GM19099 (cell line): Measurements from ENCODE around the gene HSH2D.

Experiments
- POLR2A ChIP-seq: IDR thresholded peaks from 3 replicates; pipeline ENCODE4 v1.6.1; 2011; ENCODE audit warnings: low read depth; ENCODE audit not compliant: insufficient read length; ENCODE audit errors: extremely low read depth

Gene HSH2D

DNA sequence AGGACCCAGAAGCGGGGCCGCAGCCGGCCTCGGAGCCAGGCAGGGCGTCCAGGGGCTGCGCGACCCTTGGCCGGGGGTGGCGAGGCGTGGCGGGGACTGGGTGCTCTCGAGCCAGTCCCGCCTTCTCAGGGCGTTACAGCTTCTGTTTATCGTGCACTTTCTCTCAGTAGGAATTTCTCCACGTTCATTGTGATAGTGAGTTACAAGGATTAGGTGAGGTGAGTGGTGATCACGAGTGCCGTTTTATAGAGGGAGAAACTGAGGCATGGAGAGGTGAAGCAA lies 54.8 kb downstream of the HSH2D start:
- no peak for TF ChIP-seq POLR2A

GRCh38 chr19:16199275-16199932 lies 55.9 kb downstream of the HSH2D start:
- no peak for TF ChIP-seq POLR2A

DNA sequence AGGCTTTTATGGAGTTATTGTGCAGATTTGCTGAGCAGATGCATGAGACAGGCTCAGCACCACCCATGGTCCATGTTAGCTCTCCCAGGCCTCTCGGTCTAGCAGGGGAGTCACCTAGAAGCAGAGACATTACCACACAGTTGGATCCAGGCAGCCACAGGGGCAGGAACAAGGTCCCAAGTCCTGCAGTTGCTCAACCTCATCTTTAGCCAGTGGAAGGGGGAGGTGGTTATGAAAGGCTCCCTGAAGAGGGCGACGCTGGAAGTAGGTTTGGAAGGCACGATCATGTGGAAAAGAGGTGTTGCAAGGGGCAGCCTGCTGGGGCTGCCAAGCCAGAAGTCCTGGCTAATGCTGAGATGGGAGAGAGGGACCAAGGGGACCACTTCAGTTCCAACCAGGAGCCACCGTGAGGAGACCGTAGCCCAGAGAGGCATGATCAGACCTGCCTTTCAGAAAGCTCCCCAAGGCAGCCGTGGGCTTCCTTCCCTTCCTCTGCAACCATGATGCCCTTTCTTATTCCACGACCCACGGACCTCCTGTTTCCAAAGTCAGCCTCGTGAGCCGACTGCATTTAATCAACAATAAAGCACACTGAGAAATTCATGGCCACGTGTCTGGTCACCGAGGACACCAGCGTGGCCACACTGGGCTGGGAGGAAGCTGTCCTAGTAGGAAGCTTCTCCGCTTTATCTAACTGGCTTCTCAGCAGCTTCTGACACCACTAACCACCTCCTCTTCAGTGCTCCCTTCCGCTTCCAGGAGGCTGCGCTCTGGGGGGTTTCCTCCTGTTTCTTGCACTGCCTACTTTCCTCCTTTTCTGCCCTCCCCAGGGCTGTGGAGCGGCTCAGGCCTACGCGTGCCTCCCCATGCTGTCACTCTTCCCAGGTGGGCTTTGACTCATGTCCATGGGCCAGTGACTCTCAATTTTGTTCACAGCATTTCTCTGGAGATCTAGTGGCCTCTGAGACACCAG lies 56.8 kb downstream of the HSH2D start:
- TF ChIP-seq POLR2A, result no peak

GRCh38 chr19:16201011-16201391 lies 57.5 kb downstream of the HSH2D start:
- TF ChIP-seq POLR2A, result no peak

DNA sequence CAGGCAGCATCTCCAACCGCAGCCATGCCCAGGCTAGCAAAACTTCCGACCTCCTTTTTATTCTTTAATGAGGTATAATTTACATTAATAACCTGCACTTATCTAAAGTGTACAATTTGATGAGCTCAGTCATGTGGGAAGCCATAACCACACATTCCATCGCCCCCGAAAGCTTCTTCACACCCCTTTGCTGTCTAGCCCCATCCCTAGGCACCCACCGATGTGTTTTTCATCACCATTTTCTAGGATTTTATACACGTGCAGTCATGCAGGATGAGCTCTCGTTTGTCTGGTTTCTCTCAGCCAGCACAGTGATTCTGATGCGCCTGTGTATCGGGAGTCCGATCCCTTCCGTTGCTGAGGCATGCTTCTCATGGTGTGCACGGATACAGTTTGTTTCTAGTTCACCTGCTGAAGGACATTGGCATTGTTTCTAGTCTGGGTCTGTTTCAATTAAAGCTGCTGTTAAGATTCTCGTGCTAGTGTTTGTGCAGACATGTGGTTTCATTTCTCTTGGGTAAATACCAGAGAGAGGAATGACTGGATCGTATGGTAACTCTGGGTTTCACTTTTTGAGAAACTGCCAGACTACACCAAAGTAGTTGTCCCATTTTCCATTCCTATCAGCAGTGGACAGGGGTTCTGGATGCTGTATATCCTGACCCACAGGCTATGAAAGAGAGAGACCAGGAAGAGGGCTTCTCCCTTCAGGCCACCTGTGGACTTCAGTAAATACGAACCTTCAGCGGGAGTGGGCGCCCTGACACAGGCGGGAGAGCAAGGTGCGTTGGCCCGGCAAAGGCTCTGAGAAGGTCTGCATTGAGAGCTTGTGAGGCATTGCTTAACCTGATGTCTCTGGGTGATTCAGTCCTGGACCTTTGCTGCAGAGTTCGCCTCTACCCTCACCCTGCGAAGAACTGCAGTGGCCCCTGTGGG lies 59.1 kb downstream of the HSH2D start:
- no peak for TF ChIP-seq POLR2A

DNA sequence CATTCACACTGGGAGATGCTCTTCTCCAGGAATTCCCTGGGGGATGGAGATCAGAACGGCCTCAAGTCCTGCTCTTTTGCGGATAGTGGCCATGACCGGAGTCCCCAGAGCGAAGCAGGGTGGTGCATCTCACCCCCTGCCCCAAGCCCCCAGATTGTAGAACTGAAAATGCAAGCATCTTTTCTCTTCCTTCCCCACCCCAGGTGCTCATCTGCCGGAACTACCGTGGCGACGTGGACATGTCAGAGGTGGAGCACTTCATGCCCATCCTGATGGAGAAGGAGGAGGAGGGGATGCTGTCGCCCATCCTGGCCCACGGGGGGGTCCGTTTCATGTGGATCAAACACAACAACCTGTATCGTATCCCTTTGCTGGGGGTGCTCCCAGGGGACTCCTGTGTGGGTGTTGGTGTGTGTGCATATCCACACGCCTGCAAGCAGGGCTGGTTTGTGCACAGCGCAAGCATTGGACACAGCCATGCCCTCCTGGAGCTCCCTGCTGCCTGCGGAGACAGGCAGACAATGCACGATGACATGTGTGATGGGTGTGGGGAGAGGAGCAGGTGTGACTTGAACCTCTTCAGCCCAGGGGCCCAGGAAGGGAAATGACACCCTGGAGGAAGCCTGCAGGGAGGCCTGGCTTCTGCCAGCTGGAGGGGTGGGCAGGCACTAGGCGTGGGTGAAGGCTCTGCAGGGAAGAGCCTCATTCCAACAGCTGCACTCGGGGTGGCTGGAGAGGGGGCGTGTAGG lies 59.9 kb downstream of the HSH2D start:
- no peak for TF ChIP-seq POLR2A

GRCh38 chr19:16204005-16204294 lies 60.5 kb downstream of the HSH2D start:
- no peak for TF ChIP-seq POLR2A

DNA sequence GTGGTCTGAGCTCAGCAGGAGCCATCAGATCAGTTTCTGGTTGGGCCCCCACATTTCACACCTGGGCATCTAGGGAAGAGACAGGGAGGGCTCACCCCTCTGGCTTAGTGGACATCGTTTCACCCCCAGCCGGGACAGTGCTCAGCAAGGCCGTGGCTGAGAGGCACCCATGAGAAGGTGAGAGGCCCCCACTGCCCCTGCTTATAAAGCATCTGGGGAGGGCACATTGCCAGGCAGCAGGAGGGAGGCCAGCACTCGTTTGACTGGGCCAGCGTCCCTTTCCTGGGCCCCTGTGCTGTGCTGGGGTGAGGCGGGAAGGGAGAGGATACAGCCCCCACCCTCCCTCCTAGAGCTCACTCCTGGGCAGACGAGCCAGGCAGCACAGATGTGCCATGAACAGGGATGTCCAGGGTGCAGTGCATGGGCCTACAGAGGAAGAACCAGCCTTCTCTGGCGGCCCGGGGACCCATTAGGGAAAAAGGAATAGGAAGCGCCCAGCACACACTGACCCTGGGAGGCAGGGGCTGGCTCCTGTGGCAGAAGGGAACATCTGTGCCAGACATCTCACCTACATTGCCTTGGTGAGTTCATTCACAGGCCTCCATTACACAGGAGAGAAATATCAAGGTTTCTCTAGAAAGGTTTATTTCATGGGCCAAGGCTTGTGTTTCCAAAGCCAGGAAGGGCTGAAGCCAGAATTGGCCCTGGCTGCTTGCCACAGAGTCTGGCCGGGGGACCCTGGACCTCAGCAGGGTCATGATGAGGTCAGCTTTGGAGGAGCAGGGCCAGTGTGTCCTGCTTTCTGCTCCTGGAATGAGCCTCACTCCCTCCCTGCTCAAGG lies 61.9 kb downstream of the HSH2D start:
- no peak for TF ChIP-seq POLR2A

DNA sequence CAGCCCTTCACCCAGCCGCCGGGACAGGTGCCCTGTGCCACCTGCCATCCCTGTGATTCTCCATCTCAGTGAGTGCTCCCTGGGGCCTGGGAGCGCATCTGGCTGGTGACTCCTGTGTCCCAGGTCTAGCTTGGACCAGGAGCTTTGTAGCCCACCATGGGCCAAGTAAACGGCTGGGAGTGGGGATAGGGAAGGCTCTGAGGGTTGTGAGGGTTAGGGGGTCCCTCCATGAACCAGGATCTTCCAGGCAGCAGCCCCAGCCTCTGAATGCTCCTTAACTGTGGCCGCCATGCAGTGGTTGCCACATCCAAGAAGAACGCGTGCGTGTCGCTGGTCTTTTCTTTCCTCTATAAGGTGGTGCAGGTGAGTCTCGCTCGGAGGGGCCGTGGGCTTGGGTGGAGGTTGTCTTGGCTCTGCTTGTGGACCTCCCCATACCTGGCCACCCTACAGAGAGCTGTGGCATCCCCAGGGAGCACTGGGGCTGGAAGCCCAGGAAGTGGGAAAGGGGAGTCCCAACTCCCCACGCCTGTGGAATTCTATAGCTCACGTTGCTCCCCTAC lies 62.6 kb downstream of the HSH2D start:
- TF ChIP-seq POLR2A, result no peak

GRCh38 chr19:16206637-16207036 lies 63.2 kb downstream of the HSH2D start:
- TF ChIP-seq POLR2A, result no peak

DNA sequence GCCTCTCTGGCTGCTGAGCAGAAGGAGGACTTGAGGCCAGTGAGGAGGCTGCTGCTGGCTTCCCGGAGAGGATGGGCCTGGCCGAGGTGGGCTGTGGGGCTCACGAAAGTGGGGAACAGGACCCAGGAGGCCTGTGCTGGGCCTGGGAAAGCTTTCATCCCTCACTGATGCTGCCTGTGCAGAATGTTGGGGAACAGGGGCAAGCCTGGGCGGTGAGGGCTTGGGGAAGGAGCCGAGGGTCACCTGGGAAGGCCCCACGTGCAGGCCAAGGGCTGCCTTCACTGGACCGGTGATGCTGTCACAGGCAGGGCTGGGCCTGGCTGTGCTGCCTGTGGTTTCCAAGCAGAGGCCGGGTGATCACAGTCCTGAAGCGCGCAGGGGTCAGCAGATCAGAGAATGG lies 63.6 kb downstream of the HSH2D start:
- no peak for TF ChIP-seq POLR2A

GRCh38 chr19:16207490-16208025 lies 64.1 kb downstream of the HSH2D start:
- TF ChIP-seq POLR2A, result no peak
